HG02623 (cell line): ENCODE measurements around the gene PARP14.

ENCODE experiments used
- ATAC-seq: cut with Tn5 transposase; IDR thresholded peaks from one replicate; pipeline ENCODE4 v1.9.1; 2021; ENCODE audit warnings: moderate library complexity; ENCODE audit not compliant: unreplicated experiment

The PARP14 gene

DNA sequence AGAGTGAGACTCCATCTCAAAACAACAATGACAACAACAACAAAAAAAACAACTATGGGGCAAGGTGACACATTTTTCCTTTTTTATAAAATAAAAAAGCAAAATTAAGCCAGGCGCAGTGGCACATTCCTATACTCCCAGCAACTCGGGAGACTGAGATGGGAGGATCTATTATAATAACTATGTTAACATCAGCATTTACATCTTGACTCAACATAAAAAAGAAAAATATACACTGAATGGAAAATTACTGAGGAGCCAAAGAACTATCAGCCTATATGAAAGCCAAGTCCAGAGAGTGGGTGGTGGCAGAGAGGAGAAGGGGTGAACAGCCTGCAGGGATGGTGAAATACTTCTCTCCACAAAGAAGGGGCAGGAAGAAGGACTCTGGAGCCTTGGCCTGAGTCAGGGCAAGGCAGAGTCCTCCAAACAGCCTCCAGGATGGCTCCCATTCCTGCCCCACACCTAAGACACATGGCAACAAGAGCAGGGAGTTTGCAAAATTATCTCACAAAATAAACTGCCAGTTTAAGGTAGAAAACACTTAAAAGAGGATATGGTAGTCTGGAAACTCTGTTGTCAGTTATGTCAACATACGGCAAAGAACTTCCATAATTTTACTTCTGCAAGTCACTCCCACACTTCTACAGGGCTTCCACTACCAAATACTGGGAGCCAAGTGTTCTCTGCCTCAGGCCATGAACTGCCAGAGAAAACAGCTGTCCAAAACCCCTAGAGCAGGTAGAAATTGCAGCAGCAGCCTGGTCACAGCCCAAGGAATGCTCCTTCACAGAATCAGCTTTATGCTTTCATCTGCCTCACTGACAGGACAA is 87.1 kb downstream of the PARP14 start:
- no peak for ATAC-seq

DNA sequence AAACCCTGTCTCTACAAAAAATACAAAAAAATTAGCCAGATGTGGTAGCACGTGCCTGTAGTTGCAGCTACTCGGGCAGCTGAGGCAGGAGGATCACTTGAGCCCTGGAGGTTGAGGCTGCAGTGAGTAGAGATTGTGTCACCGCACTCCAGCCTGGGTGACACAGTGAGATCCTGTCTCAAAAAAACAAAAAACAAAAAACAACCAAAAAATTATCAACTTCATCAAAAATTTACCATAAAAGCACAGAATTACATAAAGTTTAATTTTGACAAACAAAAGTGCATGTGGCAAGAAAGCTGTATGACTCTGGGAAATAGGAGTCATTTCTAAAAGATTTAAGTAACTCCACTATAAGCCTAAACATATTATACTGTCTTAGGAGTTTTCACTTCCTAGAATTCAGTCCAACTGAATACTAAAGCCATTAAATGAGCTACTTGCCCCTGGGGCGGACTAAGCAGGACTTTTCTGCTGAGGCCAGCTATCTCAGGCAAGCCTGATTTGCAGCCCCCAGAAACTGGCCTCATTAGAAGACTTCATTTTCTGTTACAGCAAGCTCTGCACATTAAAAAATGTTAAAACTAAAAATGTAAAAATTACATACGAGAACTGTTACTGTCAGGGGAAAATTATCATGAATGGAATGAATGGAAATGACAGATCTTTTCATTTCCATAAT is 90.0 kb downstream of the PARP14 start:
- ATAC-seq = no peak

DNA sequence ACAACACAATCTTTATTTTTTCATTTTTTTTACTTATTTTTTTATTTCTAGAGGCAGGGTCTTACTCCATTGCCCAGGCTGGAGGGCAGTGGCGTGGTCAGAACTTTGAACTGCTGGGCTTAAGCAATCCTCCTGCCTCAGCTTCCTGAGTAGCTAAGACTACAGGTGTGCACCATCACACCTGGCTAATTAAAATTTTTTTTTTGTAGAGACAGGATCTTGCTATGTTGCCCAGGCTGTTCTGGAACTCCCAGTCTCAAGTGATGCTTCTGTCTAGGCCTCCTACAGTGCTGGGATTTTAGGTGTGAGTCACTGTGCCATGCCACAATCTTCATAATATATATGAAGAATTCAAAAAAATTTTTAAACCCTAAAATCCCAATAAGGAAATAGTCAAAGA is 92.2 kb downstream of the PARP14 start:
- ATAC-seq = no peak

DNA sequence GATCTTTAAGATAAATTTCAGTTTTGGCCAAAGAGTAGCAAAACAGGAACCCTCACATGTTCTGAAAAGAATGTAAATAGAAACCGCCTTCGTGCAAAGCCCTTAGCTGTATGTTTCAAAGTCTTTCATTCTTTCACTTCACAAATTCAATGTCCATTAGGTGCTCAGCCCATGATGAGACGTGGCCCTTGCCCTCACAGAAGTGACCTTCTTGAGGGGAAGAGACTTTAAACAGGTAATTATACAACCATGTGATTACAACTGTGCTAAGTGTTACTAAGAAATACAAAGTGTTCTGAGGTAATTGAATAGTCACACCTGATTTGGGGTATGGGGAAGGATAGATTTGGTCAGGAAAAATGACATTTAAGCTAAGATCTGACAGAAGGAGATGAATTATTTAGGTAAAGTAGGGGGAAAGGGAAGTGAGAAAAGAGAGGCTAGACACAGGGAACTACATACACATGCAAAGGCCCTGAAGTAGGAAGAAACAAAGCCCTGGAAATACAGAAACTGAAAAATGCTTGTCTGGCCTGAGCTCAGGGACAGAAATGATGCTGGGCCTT is 93.4 kb downstream of the PARP14 start:
- peak; percentile 53 for ATAC-seq

DNA sequence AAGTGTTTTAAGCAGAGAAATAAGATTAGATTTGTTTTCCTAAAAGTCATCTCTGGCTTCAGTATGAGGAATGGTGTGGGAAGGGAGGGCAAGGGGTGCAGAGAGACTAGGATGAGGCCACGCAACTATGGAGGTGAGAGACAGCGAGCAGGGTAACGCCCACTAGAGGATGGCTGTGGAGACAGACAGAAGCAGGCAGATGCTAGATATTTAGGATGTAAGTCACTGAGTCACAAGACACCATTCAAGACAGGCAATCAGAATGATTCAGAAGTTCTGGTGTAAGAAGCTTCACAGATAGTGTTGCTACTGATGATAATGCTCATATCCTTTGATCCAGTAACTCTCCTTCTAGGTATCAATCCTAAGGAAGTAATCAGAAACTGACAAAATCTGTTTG is 93.9 kb downstream of the PARP14 start:
- ATAC-seq = no peak

DNA sequence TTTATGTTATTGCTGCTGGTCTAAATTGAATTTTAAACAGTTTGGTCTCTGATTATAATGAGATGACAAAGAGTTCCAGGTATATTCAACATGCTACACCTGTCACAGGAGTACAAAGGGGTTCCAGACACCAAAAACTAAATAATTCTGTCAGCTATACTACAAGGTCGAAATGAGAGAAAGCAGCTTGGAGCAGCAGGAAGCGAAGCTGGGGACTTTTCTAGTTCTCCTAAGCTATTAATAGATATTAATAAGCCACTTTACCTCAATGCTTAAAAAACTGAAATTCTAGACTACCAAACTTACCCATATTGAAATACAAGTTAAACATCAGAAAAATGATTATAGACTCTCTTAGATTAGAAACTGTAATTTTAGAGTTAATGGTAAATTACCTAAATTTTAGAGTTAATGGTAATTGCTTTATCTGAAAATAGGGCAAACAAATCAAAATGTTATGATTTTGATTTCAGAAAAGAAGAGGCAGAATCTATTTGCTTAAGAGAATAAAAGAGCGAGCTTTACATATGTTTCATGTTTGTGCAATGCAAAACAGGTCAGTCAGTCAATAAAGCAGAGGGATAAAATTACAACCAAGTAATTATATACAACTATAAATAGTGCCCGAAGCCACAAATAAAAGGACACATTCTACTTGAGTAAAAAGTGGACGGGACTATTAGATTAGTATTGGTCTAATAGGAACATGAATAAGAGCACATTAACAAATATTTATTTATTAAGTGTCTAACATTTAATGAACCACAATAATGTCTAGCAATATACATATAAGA is 96.2 kb downstream of the PARP14 start:
- ATAC-seq = no peak

DNA sequence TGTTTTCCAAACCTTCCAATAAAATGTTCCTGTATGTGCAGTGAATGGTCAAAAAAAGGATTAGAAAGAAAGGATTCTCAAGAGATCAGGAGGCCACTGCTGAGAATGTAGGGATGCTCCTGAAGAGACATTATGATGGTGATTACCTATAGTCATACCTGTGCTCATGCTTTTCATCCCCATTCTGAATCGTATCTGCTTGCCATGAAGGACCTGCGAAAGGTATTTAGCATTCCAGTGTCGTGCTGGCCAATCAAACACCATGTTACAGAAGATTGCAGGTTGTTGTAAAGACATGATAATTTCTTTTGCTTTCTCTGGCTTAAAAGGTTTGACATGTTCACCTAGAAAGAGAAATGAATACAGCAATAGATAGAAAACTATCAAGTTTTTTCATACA is 96.9 kb downstream of the PARP14 start:
- no peak for ATAC-seq
